ENCODE results near the gene ITPK1.

GRCh38 chr14:92976268-92976667 lies 139.5 kb downstream of the ITPK1 start:
- TF ChIP-seq CTCF (IDR thresholded peaks at IDR 0.05) (no peak), POLR2A (IDR thresholded peaks at IDR 0.05) (no peak), EP300 (IDR thresholded peaks at IDR 0.05; ENCODE audit: low read depth) (no peak), POLR2AphosphoS5 (IDR thresholded peaks at IDR 0.05) (no peak)

All from transverse colon (tissue), 4 donors.